HG02623 (cell line): Measurements from ENCODE around the gene ALG14.

Experiments
- ATAC-seq: cut with Tn5 transposase; IDR thresholded peaks from one replicate; pipeline ENCODE4 v1.9.1; 2021; ENCODE audit warnings: moderate library complexity; ENCODE audit not compliant: unreplicated experiment

The ALG14 gene

DNA sequence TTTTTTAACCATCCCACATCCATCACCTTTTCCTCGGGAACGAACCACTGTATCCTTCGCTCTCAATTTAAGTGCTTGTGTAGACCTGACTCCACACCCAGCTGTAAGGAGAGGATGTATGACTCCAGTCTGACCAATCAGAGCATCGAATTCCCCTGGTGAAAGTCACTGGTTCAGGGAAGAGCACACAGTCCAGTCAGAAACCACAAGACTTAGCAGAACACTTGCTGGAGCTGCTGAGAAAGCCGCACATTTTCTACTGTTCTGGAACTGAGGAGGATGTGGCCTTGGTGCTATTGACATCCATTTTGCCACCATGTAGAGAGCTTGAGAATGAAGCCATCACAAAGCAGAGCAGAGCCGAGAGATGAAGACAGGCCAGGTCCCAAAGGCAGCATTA is 86.0 kb downstream of the ALG14 start:
- ATAC-seq: no peak

- ATAC-seq: no peak
Measured at GRCh38 chr1:94983171-94983739, 89.5 kb downstream of the ALG14 start.

DNA sequence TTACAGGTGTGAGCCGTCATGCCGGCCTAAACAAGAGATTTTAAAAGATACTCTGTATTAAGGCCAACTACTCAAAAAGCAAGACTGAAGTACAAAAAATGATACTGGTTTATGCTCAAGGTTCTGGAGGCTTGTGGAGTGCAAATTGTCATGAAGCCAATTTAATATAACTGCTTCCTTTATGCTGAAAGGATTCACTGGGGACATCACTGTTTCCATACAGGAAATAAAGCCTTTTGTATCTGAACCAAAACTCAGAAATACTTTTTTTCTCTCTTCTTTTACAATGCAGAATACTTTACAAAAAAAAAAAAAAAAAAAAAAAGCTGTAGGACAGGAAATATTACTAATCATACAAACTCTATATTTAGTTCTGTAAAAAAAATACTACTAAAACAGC is 90.4 kb downstream of the ALG14 start:
- ATAC-seq: no peak

DNA sequence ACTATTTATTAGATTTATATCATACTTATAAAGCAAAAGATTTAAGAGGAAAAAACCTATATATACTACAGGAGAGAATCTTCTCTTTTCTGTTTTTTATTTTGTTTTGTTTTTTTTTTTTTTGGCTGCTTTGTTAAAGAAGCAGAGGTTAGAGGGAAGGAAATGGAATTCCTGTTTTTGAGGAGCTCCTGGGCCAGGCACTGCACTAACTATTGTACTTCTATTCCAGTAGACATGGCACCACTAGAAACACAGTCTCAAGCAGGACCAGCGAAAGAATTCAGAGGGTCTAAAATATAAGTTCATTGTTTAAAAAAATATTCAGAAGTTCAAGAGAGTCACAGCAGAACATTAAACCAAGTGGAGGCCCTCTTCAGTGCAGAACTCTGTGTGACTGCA is 91.2 kb downstream of the ALG14 start:
- no peak for ATAC-seq

GRCh38 chr1:94980582-94981574 is 91.9 kb downstream of the ALG14 start:
- ATAC-seq: no peak

DNA sequence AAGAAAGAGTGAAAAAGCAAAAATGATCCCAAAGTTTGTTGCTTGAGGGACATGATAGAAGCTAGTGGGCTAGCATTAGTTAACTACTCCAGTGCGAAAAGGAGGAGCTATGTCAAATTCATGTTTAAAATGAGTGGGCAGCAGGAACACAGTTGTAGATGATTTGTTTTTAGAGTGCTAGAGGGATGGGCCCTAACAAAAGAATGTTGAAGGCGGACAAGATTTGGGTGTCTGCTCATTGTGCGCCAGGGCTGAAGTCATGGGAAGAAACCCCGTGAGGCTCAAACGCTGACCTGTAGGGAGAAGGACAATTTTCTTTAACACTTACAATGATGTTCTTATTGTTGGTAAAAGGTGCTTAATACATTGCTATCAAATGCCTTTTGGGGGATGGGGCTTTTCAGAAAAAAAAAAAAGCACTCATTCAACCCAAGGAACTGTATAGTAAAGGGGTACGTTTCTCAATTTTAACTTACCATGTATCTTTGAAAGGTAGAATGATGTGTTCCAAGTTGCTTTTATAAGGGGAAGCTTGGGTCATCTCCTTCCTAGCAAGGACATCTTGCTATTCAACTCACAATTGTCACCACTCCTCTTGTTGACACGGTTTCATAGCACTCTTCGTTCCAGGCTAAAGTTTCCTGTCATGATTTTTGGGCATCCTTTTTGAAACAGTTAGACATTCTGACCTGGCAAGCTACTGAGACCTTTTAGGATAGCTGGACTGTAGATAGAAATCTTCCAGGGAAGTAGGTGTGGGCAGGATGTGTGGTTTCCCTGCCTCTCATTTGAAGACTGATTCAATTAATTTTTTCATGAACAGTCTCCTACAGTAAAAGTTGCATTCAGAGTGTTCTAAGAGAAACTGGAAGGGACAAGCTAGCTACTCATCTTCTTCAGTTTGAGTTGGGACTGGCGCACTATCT is 92.8 kb downstream of the ALG14 start:
- ATAC-seq: no peak

GRCh38 chr1:94979131-94979530 is 93.6 kb downstream of the ALG14 start:
- no peak for ATAC-seq

DNA sequence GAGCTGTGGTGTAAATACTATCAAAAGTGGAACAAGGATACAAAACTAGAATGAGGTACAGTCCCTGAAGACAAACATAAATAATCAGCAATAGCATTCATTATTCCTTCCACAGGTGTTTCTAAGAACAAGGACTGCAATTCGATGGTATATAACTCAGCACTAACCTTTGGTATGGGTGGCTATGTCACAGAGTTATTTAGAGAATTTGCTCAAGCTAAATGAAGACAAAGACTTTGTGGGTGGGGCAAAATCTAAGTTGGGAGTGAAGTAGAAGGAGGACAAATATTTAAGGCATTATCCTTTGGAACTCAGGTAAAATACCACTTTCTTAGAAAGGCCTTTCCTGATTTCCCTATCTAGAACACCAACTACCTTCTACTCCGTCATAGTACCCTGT is 94.3 kb downstream of the ALG14 start:
- no peak for ATAC-seq

- ATAC-seq: no peak
Measured at GRCh38 chr1:94976971-94977548, 95.7 kb downstream of the ALG14 start.

DNA sequence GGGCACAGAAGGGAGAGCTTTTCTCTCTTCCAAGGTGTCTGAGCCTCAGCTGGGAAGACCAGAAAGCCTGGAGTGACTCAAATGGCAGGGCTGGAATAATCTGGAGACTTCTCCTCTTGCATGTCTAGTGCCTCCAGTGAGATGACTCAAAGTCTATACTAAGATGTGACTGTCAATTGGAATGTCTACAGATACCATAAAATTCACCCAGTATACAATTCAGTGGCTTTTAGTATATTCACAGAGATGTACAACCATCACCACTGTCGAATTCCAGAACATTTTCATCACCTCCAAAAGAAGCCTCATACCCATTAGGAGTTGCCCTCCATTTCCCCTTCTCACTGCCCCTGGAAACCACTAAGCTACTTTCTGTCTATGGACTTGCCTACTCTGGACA is 97.9 kb downstream of the ALG14 start:
- ATAC-seq: no peak

- no peak for ATAC-seq
Measured at GRCh38 chr1:94974241-94974640, 98.5 kb downstream of the ALG14 start.

GRCh38 chr1:94973309-94973922 is 99.3 kb downstream of the ALG14 start:
- ATAC-seq: no peak

DNA sequence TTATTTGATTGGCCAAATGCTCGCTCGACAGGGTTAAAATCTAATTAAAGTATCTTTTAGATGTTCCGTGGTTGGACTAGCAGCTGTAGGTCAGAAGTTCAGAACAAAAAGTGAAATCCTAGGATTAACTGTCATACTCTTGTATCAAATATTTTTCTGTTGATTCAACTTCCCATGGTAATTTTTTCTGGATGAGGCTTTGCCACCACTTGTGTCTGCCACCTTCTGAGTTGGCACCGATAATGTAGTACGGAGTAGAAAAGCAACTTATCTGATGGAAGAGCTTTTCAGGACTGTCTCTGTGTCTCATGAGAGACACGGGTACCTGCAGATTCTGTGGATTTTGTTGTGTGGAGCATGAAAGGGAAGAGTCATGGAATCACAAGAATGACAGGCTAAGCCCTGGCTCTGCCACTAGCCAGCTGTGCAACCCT is 101.2 kb downstream of the ALG14 start:
- no peak for ATAC-seq

GRCh38 chr1:94970783-94971182 is 102.0 kb downstream of the ALG14 start:
- ATAC-seq: no peak

GRCh38 chr1:94969137-94969536 is 103.6 kb downstream of the ALG14 start:
- ATAC-seq: no peak

- ATAC-seq: no peak
Measured at GRCh38 chr1:94966033-94966432, 106.7 kb downstream of the ALG14 start.

- ATAC-seq: no peak
Measured at GRCh38 chr1:94963864-94964263, 108.9 kb downstream of the ALG14 start.

DNA sequence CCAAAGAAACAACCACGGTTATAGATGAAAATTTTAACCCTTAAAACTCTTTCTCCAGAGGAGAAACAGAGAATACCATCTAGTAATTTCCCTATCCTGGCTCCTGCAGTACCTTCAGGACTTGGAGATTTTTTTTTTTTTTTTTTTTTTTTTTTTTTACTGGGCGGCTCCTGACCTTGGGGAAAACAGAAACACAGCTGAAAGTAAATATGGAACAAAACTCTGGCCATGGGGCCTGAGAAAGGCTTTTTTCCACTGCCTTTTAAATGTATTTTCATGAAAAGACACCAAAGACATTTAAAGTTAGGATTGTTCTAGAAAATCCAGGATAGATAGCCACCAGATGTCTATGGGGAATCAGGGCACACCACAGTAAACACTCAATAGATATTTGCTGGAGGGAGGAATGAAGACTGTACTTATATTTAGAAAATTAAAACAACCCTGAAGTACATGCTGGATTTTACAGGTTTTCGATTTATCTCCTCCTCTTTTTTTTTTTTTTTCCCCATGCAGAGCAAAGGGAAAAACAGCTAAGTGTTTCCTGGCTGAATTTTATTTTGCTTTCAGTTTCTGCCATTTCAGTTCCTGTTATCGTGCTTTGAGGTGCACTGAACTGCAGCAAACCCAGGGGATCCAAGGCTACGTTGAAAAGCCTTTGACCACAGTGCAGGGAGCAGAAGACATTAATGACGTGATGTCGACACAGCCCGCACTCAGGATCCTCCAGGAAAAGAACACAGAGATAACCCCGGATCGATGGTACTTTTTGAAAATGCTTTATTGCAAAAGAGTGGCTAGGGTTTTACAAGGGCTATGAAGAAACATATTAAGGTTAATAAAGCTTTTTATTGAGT is 110.1 kb downstream of the ALG14 start:
- ATAC-seq: peak; percentile 97

DNA sequence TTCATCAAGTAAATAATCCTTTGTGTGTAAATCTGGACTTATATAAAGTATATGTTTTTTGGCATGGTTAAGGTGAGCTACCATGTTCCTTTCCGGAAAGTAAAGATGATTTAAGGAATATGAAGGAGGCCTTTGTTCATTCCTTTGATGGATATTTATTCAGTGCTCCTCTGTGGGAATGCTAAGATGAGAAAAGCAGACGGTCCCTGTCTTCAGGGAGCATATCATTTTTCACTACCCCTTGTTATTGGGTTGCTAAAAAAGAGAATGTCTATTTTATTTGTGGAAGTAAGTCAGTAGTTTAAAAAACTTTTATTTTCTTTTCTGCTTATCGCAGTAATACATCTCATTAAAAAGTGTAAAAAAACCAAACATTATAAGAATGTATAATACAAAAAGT is 110.8 kb downstream of the ALG14 start:
- no peak for ATAC-seq

DNA sequence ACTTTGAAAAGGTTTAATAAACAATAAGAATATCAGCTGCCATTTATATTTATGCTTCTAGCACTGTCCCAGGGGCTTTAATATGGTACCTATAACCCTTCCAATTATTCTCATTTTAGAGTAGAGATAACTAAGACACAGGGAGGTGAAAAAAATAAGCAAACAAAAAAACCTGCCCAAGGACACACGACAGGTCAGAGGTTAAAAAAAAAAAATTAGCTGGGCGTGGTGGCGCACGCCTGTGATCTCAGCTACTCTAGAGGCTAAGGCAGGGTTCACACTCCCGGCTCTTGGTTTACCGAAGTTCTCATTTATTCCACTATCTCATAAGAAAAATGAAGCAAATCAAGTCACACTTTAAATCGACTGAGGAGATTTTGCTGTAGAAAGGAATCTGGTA is 111.2 kb downstream of the ALG14 start:
- ATAC-seq: no peak
